Mesodermal cell (in vitro differentiated cells): Measurements from ENCODE around the gene SULF2.

Experiments used
- H3K27ac ChIP-seq: 2 replicates; pipeline ENCODE4 v1.7.0; 2013; ENCODE audit warnings: mild to moderate bottlenecking, low read depth, low read length, moderate library complexity; ENCODE audit not compliant: severe bottlenecking
- H3K36me3 ChIP-seq: 2 replicates; pipeline ENCODE4 v1.7.1; 2013; ENCODE audit warnings: mild to moderate bottlenecking, low read length, moderate library complexity; ENCODE audit not compliant: control insufficient read depth, insufficient read depth
- H3K4me1 ChIP-seq: one replicate; pipeline ENCODE4 v1.7.1; 2013; ENCODE audit warnings: mild to moderate bottlenecking, low read length; ENCODE audit not compliant: insufficient read depth, control insufficient read depth, poor library complexity, severe bottlenecking
- H3K4me3 ChIP-seq: 2 replicates; pipeline ENCODE4 v1.7.0; 2013; ENCODE audit warnings: low read length, control low read depth, mild to moderate bottlenecking; ENCODE audit not compliant: insufficient read depth, poor library complexity, severe bottlenecking; ENCODE audit errors: extremely low read depth
- H3K9me3 ChIP-seq: 2 replicates; pipeline ENCODE4 v1.7.1; 2013; ENCODE audit warnings: mild to moderate bottlenecking, low read length, moderate library complexity; ENCODE audit not compliant: control insufficient read depth
- WGBS, 2 experiments: methylation state at CpG; one replicate each; pipeline ENCODE4 v1.1.5; 2013; ENCODE audit warnings: missing lambda C conversion rate in 2 of 2; ENCODE audit not compliant: insufficient coverage in 2 of 2; 5-methylcytosine and 5-hydroxymethylcytosine counted together

The SULF2 gene

GRCh38 chr20:47760686-47761481 is 24.4 kb downstream of the SULF2 start:
- peaks cover 49% of the 10 kb centered on the region for H3K36me3 ChIP-seq
- no peaks in the 10 kb centered on the region for H3K9me3 ChIP-seq
- H3K4me1 ChIP-seq = no peaks in the 10 kb centered on the region
- H3K4me3 ChIP-seq = no peak overlapping the region
- no peak overlapping the region for H3K27ac ChIP-seq
- 94 to 95% methylated on average over 10 to 13 of the region's 14 CpGs for WGBS, 2 experiments

GRCh38 chr20:47758517-47759450 is 26.5 kb downstream of the SULF2 start:
- no peak overlapping the region for H3K27ac ChIP-seq
- no peaks in the 10 kb centered on the region for H3K9me3 ChIP-seq
- H3K4me3 ChIP-seq = no peak overlapping the region
- H3K36me3 ChIP-seq = peaks cover 53% of the 10 kb centered on the region
- 89 to 91% methylated on average over 17 to 19 of the region's 21 CpGs for WGBS, 2 experiments
- no peaks in the 10 kb centered on the region for H3K4me1 ChIP-seq

DNA sequence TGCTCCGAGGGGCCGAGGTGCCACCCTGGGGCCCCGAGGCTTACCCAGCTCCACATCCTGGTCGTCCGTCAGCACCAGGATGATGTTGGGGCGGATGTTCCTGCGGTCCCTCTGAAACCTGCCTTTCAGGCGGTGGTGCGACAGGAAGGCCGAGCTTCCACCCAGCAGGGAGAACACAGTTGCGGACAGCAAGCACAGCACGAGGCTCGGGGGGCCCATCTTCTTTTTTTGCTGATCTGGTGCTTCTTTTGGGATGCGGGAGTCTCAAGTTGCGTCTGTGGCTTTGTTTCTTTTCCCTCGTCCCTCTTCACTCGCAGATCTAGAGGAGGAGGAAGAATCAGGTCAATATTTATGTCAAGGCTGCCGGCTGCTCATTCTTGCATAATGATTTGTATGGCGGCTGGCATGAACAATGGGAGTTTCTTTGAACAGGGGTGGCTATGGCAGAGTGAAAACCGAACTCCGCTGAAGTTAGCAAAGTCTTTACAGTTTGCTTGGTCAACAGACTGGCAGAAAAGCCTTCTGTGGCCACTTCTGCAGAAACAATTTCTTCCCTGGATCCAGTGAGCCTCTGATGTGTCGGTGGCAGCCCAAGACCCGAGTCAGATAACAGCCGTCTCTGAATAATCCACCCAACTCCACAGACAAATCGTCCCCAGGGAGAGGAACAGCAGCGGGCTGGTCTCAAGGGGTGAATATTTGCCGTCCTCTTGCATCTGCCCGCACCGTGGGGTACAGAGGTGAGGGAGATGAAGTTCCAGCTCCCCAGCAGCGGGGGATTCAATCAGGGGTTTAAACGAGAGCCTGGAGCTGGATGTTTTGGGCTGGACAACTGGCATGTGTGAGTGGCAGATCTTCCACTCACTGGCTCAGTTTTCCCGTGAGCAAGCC is 27.9 kb downstream of the SULF2 start:
- Histone ChIP-seq H3K36me3 (peaks cover 58% of the 10 kb centered on the region), H3K9me3 (no peaks in the 10 kb centered on the region), H3K27ac (no peak overlapping the region), H3K4me1 (no peaks in the 10 kb centered on the region), H3K4me3 (no peak overlapping the region)
- 84% methylated on average over 22 to 29 of the region's 32 CpGs for WGBS, 2 experiments

GRCh38 chr20:47754946-47755652 is 30.2 kb downstream of the SULF2 start:
- no peaks in the 10 kb centered on the region for H3K4me1 ChIP-seq
- no peak overlapping the region for H3K27ac ChIP-seq
- H3K4me3 ChIP-seq = no peak overlapping the region
- H3K36me3 ChIP-seq = peaks cover 66% of the 10 kb centered on the region
- WGBS, 2 experiments = 91 to 97% methylated on average over 9 to 10 of the region's 10 CpGs
- H3K9me3 ChIP-seq = no peaks in the 10 kb centered on the region

DNA sequence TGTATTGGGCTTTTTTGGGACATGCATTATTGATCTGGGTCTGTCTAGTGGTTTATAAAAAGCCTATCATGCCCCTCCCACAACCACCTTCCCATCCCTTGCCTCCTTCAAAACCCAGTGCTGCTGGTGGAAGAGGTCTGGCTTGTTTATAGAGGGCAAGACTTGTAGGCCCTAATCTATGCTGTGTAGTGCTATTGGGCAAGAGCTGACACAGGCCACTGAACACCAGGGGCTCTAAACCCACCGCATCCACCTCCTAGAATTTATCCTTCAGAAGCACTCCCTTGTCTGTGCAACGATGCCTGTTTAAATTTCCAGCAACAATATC is 30.9 kb downstream of the SULF2 start:
- Histone ChIP-seq H3K36me3 (peaks cover 73% of the 10 kb centered on the region), H3K27ac (no peak overlapping the region), H3K4me1 (no peaks in the 10 kb centered on the region), H3K9me3 (no peaks in the 10 kb centered on the region), H3K4me3 (no peak overlapping the region)
- WGBS, 2 experiments = 92% methylated on average over 2 of the region's 2 CpGs; no CpG with 5 or more reads in 1 of the 2 experiments

DNA sequence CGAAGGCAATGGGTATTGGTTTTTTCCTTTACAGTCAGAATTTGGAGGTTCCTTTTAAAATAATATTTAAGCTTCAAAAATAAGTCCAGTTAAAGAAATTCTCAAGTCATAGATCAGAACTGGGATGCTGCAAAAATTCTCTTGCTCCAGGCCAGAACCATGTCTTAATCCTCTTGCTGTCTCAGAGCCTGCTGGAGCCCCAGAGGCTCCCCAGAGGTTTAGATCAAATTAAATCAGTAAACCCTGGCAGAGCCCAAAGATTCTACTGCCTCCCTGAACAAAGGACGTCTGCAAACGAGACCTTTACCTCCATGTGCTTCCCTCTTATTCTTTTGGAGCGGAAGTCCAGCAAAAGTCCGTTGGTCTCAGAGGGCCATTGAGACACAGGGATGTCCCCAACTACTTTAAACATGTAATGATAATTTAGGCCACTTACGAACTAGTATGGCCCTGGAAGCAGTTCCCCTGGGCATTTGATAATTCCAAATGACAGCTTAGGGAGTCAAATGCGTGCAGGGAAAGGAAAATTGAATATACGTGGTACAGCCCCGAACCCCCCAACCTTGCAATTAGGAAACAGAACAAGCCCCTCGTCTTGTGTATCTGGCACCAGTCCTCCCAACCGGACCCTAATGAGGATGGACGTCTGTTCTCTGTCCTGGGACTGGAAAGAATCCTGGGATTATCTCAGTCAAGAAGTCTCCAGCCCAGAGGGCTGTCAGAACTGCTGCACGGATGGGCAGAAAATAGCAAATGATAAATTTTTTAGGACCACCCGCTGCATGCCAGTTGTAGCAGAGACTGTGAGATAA is 31.5 kb downstream of the SULF2 start:
- H3K9me3 ChIP-seq = no peaks in the 10 kb centered on the region
- H3K4me3 ChIP-seq = no peak overlapping the region
- no peaks in the 10 kb centered on the region for H3K4me1 ChIP-seq
- no peak overlapping the region for H3K27ac ChIP-seq
- peaks cover 78% of the 10 kb centered on the region for H3K36me3 ChIP-seq
- WGBS, 2 experiments = 88 to 92% methylated on average over 11 of the region's 14 CpGs

GRCh38 chr20:47751449-47751848 is 33.8 kb downstream of the SULF2 start:
- Histone ChIP-seq H3K4me1 (no peaks in the 10 kb centered on the region), H3K36me3 (peaks cover 76% of the 10 kb centered on the region), H3K27ac (no peak overlapping the region), H3K9me3 (no peaks in the 10 kb centered on the region), H3K4me3 (no peak overlapping the region)
- WGBS, 2 experiments = 92 to 96% methylated on average over 5 of the region's 5 CpGs

DNA sequence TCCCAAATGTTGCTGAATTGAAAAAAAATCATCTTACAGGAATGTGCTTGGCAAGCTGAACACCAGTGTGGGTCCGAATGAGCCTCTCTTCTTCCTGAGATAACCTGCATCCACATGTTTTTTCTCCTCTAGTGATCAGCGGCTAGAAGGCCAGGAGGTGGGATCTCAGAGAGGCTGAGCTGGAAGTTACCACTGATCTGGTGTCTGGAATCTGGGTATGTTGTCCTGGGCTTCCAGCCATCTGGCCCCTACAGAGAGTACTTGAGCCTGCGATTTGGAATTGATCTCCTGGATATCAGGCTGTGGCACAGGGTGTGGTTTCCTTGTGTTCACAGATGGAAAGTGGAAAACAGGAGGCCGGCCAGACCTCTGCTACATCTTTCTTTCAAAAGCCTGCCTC is 35.9 kb downstream of the SULF2 start:
- Histone ChIP-seq H3K4me1 (no peaks in the 10 kb centered on the region), H3K4me3 (no peak overlapping the region), H3K9me3 (no peaks in the 10 kb centered on the region), H3K27ac (no peak overlapping the region), H3K36me3 (peaks cover 68% of the 10 kb centered on the region)
- WGBS, 2 experiments = 95% methylated on average over 3 of the region's 4 CpGs; no CpG with 5 or more reads in 1 of the 2 experiments

GRCh38 chr20:47748823-47749222 is 36.5 kb downstream of the SULF2 start:
- 80 to 100% methylated on average over 1 of the region's 5 CpGs for WGBS, 2 experiments
- H3K36me3 ChIP-seq = peaks cover 64% of the 10 kb centered on the region

More at GRCh38 chr20:47748823-47749222, 36.5 kb downstream of the SULF2 start:
- no peak overlapping the region for H3K27ac ChIP-seq
- H3K4me1 ChIP-seq = no peaks in the 10 kb centered on the region
- no peaks in the 10 kb centered on the region for H3K9me3 ChIP-seq
- no peak overlapping the region for H3K4me3 ChIP-seq
